Islet precursor cell (in vitro differentiated cells): Measurements from ENCODE around the gene PLCB1.
"Not testable (repeated sequence)": the region's sequence is repeated elsewhere in the genome, so short reads cannot be mapped to it uniquely, and the experiment has no call there.

Experiments used
- DNase-seq: peaks from one replicate; pipeline ENCODE4 v3.0.0-alpha.2; 2018

The PLCB1 gene

DNA sequence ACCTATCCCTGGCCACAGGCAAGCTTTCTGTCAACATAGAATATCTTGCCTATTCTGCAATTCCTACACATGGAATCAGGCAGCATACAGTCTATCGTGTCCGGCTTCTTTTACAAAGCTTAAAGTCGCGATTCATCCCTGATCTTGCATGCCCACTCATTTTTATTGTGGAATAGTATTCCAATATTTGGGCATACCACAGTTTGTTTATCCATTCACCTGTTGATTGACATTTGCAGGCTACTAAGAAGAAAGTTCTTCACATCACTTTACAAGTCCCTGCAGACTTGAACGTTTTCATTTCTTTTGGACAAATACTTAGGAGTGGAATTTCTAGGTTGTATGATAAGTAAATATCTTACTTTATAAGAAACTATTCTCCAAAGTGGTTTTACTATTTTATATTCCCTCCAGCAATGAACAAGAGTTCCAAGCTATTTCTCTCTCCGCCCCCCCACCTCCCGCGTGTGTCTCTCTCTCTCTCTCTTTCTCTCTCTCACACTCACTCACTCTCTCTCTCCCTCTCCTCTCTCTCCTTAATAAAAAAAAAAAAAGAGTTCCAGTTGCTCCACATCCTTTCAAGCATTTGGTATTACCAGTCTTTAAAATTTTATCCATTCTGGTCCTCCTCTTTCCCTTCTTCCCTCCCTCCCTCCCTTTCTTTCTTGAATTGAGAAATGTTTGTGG is 1.1 kb upstream of the PLCB1 start:
- no peak for DNase-seq

DNA sequence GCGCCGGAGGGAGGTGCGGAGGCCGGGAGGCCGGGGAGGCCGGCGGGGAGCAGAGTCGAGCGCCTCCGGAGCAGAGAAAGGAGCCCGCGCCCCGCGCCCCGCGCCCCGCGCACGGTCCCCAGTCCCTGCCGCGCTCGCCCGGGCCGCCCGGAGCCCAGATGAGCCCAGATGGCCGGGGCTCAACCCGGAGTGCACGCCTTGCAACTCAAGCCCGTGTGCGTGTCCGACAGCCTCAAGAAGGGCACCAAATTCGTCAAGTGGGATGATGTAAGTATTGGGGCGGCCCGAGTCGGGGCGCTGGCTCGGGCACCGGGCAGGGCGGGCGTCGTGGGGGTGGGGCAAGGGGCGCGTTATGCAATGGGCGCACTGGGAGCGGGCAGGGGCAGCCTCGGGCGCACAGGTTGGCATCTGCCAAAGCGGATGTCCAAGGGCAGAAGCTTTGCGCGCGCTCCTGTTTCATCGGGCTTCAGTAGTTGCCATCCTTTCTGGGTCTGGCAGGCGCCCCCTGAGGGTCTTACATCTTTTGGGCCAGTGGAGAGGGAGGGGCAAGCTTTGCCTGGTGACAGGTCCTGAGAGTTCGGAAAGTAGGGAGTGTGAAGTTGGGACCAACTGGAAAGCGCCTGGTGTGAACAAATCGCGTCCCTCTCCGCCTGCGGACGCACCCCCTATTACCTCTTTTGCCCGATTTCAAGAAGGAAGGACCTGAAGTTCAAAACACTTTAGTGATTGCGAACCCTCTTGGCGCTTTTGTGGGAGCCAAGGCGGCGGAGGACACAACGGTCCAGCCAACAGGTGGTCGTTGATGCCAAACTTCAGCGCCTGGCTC is 631 bp downstream of the PLCB1 start:
- no peak for DNase-seq

DNA sequence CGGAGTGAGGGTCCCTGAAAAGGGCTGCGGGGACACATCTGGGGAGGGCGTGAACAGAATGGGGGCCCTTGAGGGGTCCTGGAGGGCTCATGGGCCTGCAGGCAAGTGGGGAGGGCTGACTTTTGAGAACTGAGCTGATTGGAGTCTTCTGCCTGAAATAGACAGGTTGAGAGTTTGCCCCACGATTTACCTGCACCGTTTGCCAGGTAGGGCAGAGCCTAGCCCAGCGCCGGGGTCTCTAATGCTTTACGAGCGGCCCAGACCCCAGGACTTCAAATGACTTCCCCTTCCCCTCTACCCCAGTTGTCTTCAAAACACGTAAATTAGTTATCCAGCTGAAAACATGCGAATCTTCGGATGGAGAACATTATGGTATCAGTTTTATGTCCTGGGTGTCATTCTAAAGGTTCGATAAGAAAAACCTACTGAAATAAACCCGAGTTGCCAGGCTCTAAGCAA is 1.3 kb downstream of the PLCB1 start:
- no peak for DNase-seq

DNA sequence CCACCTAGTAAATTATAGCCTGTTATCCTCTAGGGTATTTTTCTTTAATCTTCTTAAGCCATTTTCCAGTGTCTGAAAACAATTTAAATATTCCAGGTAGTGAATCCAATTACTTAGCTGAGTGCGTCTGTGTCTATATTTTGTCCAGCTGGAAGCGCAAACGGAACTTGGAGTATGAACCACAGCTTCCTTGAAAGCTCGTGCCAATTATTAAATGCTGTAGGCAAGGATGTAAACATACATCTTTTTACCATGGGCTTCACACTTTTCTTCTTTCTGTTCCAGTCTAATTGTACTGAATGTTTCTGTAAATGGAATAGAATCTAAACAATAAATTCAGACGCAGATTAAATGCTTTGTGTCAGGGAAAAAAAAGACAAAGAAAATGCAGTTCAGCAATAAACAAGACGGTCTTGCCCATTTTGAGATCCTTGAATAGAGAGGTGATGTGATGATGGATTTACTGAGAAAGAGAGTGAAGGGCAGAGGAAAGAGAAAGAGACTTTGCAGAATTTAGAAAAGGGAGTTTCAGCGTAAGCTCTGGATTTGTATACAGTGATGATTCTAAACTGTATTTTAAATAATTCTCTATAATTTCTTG is 1.9 kb downstream of the PLCB1 start:
- no peak for DNase-seq

DNA sequence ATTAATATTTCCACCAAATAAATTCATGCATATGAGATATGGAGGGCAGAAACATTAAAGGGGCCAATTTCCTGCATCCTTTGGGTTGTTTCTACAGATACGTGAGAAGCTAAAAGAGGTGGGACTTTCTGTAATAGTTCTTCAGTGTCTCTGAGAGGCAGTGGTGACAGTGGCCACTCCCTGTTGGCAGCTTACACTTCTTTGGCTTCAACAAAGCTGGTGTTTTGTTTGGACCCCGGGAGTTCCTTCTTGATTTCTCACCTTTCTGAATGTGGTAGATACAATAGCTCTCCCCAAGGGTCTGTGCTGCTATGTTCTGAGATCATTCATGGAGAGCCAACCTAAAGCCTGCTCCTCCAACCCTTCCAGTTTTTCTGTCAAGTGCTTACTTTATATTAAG is 7.8 kb downstream of the PLCB1 start:
- DNase-seq = no peak

DNA sequence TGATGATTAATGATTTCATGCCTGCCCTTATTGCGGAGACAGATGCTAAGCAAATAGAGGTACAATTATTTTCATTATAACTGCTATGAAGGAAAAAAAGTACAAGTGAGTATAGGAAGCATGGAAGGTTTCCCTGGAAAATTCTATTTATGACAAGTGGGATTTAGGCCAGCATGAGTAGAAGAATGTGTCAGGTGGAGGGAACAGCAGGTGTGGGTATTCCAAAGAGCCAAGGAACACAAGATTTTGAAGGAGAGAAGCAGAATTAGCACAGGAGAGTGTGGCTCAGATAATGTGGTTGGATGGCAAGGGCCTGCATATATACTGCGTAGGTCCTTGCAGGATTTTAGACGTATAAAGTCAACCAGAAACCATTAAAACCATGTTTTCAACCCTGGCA is 11.4 kb downstream of the PLCB1 start:
- DNase-seq = no peak

DNA sequence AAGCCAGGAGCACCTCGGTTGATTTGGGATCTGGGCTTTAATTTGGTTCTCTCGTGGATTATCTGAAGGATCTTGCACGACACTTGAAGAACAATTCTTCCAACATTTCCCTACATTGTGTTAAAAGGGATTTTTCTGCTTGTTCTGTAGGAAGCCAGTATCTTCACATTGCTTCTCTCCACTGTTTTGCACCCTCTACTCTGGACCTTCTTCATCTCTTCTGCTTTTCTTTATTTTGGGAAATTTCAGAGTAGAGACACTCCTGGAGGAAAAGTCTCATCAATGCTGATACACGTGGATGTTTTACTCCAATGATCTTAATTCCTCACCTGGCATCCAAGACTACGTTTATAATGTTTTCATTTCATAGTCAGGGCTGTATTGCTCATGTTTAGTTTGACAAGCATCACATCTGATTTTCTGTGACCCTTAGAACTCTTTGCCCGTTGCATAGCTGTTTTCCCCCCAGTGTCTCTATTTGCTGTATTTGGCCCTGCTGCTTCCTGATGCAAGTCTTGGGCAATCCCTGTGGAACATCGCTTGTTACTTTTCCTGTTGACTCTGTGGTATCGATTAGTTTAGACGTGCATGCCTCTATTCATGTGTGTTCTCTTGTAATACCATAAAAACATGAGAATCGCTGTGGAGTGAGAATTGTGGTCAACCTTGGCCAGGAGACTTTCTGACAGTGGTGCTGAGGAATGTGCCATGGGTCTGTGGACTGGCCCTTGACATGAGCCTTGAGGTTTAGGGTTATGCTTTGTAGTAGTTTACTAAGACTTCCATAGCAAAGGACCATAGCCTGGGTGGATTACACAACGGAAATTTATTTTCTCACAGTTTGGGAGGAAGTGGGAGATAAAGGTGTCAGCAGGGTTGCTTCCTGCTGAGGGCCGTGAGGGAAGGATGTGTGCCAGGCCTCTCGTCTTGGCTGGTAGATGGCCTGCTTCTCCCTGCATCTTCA is 12.5 kb downstream of the PLCB1 start:
- no peak for DNase-seq

DNA sequence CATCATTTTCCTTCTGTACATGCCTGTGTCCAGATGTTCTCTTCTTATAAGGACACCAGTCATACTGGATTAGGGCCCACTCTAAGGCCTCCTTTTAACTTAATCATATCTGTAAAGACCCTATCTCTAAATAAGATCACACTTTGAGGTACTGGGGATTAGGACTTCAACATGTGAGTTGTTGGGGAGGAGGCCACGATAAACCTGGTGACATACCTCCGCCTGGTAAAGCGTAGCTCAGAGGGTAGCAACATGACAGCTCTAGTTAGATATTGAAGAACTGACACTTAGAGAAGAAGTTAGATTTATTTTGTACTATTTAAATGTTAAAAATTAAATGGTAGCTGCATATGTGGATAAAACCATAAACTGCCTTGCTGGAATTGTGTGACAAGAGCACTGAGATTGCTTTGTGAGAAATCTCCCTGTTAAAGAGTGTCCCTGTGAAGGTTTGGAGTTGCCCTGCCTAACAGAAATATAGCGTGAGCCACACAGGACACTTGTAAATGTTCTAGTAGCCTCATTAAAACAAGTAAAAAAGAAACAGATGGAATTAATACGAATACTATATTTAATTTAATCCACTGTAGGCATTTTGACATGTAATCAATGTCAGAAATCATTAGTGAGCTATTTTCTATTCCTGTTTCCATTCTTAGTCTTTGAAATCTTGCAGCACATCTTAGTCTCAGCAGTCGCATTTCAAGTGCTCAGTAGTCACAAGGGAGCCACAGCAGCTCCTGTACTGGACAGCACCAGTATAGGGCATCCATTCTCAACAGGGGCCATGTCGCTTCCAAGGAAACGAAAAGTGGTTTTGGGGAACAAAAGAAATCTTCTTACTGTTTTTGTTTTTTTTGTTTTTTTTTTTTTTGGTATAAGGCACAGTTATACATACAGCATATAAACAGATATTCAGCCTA is 13.4 kb downstream of the PLCB1 start:
- no peak for DNase-seq

DNA sequence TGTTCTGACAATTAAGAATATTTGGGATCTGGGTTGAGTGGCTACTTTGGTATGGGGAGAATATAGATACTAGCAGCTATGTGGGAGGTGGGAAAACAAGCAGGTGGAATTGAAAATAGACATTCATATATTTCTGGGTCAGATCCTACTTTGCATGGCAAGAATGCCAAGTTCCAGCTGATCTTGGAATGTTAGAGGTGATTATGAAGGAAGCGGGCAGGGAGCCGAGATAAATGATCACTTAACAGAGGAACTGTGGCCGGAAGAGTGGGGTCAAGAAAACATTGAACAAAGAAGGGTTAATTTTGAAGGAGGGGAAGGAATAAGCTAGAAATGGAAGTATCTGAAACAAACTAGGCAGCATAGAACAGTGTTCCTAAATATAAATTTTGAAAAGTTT is 15.4 kb downstream of the PLCB1 start:
- DNase-seq = no peak

DNA sequence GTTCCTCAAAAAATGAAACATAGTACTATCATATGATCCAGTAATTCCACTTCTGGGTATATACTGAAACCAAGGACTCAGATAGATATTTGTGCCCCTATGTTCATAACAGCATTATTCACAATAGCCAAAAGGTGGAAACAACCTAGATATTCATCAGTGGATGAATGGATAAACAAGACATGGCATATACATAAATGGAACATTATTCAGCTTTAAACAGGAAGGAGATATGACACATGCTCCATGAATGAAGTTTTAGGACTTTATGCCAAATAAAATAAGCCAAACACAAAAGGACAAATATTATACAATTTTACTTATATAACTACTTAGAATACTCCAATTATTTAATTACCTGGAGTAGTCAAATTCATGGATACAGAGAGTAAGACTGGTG is 16.4 kb downstream of the PLCB1 start:
- DNase-seq = no peak

DNA sequence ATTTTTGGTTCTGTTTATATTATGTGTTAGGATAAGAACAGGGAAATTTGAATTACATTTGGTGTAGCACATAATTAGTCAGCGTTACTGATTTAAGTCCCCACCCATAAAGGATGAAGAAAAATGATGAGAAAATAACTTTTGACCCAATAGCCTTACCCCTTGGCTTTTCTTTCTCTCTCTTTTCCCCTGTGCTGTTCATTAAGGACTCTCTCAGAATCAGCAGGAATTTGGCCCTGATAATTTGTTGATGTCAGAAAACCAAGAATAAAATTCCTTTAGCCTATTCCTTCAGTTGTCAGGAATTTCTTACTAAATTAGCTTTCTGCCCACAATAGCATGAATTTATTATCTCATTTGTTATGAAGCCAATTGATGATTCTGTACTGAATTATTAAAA is 18.5 kb downstream of the PLCB1 start:
- DNase-seq = no peak

DNA sequence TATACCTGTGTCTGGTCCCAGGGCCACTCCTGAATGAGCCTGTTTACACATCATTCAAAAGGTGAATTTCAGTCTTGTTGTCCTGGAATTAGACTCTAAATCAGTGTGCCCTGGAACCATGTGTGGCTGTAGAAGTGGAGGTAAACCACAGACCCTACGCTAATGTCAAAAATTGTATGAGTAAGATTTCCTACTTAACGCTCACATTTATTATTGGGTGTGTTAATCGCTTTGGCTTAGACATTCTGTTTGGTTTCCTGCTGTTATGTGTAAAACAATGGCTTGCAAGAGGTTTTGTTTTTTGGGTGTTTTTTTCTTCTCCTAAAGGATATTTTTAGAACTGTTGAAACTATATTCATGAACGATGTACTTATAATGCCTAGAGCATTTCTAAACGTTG is 19.3 kb downstream of the PLCB1 start:
- DNase-seq = no peak

DNA sequence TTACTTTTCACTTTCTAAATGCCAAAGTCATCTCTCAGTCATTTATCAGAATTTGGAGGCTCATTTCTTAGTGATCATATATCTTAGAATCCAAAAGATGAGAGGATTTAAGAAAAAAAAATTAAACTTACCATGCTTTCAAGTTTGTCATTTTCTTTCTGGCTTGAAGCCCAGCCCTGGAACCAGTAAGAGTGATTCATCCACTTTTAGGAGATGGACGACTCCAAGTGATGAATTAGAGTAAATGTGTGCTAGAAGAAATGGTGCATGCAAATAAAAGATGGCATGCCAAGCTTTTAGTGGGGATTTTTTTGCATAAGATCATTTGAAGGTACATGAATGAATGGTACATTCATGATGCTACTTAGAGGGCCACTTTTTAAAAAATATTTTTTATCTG is 20.1 kb downstream of the PLCB1 start:
- DNase-seq = no peak

DNA sequence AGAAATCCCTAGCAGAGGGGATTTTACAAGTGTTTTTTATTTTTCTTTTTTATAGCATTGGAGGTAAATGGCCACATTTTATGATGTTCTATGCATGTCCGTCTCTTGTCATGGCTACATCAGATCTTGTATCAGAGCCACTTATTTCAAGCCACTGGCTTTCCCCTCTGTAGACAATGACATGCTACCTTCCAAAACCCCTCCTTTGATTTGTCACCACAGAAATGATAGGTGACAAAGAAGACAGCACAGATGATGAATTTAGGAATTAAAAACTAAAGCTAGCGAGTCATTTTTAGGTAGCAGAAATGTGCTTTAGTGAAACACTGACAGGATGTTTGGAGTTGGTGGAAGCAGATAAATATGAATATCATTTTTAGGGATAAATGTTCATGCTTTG is 20.8 kb downstream of the PLCB1 start:
- no peak for DNase-seq

DNA sequence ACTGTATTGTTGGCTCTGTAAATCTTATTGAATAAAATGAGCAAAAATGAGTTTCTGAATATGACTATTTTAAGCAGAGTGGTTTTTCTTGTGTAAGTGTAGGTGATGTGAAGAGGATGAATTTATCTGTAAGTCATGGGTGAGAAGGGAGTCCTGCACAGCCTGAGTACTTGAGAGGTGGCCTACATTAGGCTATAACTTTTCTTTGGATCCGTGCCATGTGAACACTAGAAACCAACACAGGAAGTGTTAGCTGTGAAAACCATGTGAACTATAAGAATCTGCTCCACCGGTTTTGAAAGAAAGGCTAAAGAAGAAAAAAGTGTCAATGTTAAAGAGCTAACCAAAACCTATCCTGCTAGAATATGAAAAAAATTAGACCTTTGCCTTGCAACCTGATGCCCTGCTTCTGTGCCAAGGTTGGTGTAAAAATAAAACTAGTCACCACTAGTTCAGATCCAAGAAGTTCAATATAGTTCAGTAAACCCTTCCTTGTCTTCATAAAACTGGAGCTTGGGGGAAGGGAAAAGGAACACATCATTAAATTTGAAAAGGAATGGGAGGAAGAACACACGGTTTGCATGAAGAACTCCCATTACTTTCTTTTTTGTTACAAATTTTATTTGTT is 21.3 kb downstream of the PLCB1 start:
- no peak for DNase-seq

DNA sequence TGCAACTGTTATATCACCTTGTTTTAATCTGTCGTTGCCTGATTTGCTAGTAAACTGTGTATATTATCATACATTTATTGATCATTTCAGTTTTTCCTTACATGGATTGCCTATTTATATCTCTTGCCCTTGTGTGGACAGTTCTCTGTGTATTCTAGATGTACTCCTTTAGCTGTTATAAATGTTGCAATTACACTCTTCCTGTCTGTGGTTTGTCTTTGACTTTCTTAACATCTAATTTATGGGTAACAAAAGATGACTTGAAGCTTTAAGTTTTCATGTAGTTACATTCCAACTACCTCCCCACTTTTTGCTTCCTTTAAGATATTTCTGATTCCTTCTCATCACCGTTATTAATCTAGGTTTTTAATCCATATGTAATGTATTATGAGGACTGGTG is 22.6 kb downstream of the PLCB1 start:
- no peak for DNase-seq

DNA sequence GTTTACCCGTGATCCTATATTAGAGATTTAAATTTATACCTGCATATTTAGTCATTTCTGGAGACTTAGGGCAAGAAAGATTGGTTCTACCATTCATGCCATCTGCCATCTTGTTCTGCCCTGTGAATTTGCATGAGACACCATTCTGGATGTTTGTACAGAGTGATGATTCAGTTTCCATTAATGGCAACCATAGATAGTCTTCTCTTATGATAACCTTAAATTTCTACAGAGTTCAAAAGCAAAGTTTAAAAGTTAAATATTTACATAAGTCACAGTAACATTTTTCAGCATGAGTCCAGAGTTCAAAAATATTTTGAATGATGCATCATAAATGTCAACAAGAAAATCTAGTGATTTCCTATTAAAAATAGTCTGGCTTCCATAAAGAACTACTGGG is 23.2 kb downstream of the PLCB1 start:
- no peak for DNase-seq

DNA sequence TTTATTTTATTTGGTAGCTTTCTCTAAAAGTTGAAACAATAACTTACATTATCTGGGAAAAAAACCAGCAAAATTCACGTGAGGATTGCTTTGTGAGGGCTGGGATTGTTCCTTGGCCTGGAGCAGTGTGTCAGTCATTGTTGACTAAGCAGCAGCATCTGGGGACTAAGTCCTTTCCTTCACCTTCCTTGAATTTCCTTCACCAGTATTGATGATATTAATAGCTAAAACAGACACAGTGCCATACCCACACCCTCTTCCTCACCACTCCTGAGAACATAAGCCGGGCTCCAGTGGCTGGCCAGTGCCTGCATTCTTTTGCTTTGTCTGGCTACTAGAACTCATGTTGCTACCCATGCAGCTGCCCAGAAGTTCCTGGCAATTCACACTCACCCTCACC is 23.7 kb downstream of the PLCB1 start:
- no peak for DNase-seq

DNA sequence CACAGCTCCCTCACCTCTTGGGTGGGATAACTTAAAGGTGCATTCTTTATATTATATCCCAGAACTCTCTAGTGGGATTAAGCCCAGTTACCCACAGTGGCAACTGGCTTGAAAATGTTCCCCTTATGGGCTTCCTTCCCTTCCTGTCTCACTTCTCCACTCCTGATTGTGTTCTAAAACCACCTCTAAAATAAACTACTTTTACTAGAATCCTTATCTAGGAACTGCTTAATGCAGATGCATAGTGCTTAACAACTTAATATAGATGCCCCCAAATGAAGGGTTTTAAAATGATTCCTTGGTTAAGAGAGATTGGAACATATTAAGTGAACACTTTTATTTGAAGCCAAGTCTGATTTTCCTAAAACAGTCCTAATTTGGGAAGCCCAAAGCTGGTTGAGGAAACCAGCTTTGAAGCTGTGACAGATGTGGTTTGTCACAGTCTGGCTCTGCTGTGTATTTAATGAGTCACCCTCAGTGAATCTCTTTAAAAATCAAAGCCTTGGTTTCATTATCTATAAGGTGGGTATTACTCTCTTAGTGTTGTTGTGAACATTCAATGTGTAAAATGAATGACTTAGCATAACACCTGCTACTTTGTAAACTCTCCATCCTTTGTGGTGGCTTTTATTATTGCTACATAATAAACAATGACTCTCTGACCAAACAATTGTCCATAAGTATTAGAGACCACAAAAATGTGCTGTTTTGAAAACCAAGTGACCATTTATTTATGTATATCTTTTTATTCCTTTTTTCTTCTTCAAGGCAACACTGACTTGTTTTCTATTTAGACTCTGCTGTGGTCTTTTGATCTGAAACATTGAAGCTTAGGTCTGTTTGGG is 24.4 kb downstream of the PLCB1 start:
- no peak for DNase-seq

DNA sequence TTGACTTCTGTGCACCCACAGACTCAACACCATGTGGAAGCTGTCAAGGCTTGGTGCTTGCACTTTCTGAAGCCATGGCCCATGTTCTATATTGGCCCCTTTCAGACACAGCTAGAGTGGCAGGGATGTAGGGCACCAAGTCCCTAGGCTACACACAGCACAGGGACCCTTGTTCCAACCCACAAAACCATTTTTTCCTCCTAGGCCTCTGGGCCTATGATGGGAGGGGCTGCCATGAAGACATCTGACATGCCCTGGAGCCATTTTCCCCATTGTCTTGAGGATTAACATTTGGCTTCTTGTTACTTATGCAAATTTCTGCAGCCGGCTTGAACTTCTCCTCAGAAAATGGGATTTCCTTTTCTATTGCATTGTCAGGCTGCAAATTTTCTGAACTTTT is 27.2 kb downstream of the PLCB1 start:
- not testable (repeated sequence) for DNase-seq
